ENCODE results near the gene DBET. TPM values are rescaled to one million over a fixed set of nuclear protein-coding genes. Genes with fewer than 3 reads are reported as not detected.
"Not testable (repeated sequence)": the region's sequence is repeated elsewhere in the genome, so short reads cannot be mapped to it uniquely, and the experiment has no call there.

DBET gene
- total RNA-seq, 1 experiment from 2014 or later, result not detected

- DNase-seq (ENCODE audit: low spot score), result not testable (repeated sequence)
Observed at GRCh38 chr4:190049378-190050239, 14.7 kb upstream of the DBET start.

GRCh38 chr4:190058997-190059396, 5.3 kb upstream of the DBET start:
- DNase-seq (ENCODE audit: low spot score), result not testable (repeated sequence)

GRCh38 chr4:190064805-190065204, 503 bp downstream of the DBET start:
- DNase-seq (ENCODE audit: low spot score), result not testable (repeated sequence)

- not testable (repeated sequence) for DNase-seq (ENCODE audit: low spot score)
Observed at GRCh38 chr4:190068351-190068750, 4.0 kb downstream of the DBET start.

- DNase-seq (ENCODE audit: low spot score), result not testable (repeated sequence)
Observed at GRCh38 chr4:190093052-190093451, 28.8 kb downstream of the DBET start.

GRCh38 chr4:190094031-190094430, 29.7 kb downstream of the DBET start:
- not testable (repeated sequence) for DNase-seq (ENCODE audit: low spot score)

GRCh38 chr4:190095335-190095734, 31.0 kb downstream of the DBET start:
- DNase-seq (ENCODE audit: low spot score), result not testable (repeated sequence)

- not testable (repeated sequence) for DNase-seq (ENCODE audit: low spot score)
Observed at GRCh38 chr4:190099605-190100004, 35.3 kb downstream of the DBET start.

GRCh38 chr4:190101525-190101924, 37.2 kb downstream of the DBET start:
- not testable (repeated sequence) for DNase-seq (ENCODE audit: low spot score)

- DNase-seq (ENCODE audit: low spot score), result not testable (repeated sequence)
Observed at GRCh38 chr4:190106191-190106590, 41.9 kb downstream of the DBET start.

- DNase-seq (ENCODE audit: low spot score), result not testable (repeated sequence)
Observed at GRCh38 chr4:190106611-190107480, 42.5 kb downstream of the DBET start.

GRCh38 chr4:190107766-190108485, 43.6 kb downstream of the DBET start:
- DNase-seq (ENCODE audit: low spot score), result not testable (repeated sequence)

- DNase-seq (ENCODE audit: low spot score), result not testable (repeated sequence)
Observed at GRCh38 chr4:190108756-190109155, 44.5 kb downstream of the DBET start.

GRCh38 chr4:190109390-190110011, 45.2 kb downstream of the DBET start:
- not testable (repeated sequence) for DNase-seq (ENCODE audit: low spot score)

- not testable (repeated sequence) for DNase-seq (ENCODE audit: low spot score)
Observed at GRCh38 chr4:190110033-190110432, 45.7 kb downstream of the DBET start.

- DNase-seq (ENCODE audit: low spot score), result not testable (repeated sequence)
Observed at GRCh38 chr4:190110570-190111295, 46.4 kb downstream of the DBET start.

GRCh38 chr4:190112879-190113278, 48.6 kb downstream of the DBET start:
- DNase-seq (ENCODE audit: low spot score), result not testable (repeated sequence)

- DNase-seq (ENCODE audit: low spot score), result not testable (repeated sequence)
Observed at GRCh38 chr4:190114991-190115390, 50.7 kb downstream of the DBET start.
